Mesenchymal stem cell (in vitro differentiated cells and primary cell): Measurements from ENCODE around the gene TAMALIN.
A peak's percentile ranks its signal among the peaks of the same experiment; 100 is the strongest.

Experiments
- DNase-seq: peaks from one replicate; pipeline ENCODE4 v3.0.0-alpha.2; 2013
- H2AFZ ChIP-seq: one replicate; pipeline ENCODE4 v1.6.1; 2013; ENCODE audit warnings: low read depth, mild to moderate bottlenecking, control low read depth, inconsistent platforms, low read length, moderate library complexity
- H2AK5ac ChIP-seq: 2 replicates; pipeline ENCODE4 v1.6.1; 2013; ENCODE audit warnings: low read length, moderate library complexity, mild to moderate bottlenecking, inconsistent platforms; ENCODE audit not compliant: severe bottlenecking
- H2BK120ac ChIP-seq: one replicate; pipeline ENCODE4 v1.6.1; 2013; ENCODE audit warnings: low read depth, mild to moderate bottlenecking, inconsistent platforms, low read length, moderate library complexity
- H2BK12ac ChIP-seq, 2 experiments: one replicate each; pipeline ENCODE4 v1.6.1; 2013; ENCODE audit warnings: inconsistent platforms in 2 of 2, low read length in 2 of 2, mild to moderate bottlenecking in 2 of 2, moderate library complexity in 2 of 2, control low read depth in 1 of 2
- H2BK15ac ChIP-seq: one replicate; pipeline ENCODE4 v1.6.1; 2013; ENCODE audit warnings: mild to moderate bottlenecking, low read depth, inconsistent platforms; ENCODE audit not compliant: poor library complexity, severe bottlenecking
- H2BK5ac ChIP-seq: 2 replicates; pipeline ENCODE4 v1.6.1; 2013; ENCODE audit warnings: low read depth, mild to moderate bottlenecking, low read length, control low read depth, inconsistent platforms; ENCODE audit not compliant: poor library complexity, severe bottlenecking
- H3K14ac ChIP-seq, 2 experiments: one replicate each; pipeline ENCODE4 v1.6.1; 2013; ENCODE audit warnings: inconsistent platforms in 2 of 2, low read length in 2 of 2, control low read depth in 1 of 2, mild to moderate bottlenecking in 1 of 2, moderate library complexity in 1 of 2
- H3K18ac ChIP-seq, 2 experiments: one replicate each; pipeline ENCODE4 v1.6.1; 2013; ENCODE audit warnings: inconsistent platforms in 2 of 2, low read length in 2 of 2, control low read depth in 1 of 2, low read depth in 1 of 2, mild to moderate bottlenecking in 1 of 2
- H3K23ac ChIP-seq, 2 experiments: one replicate each; pipeline ENCODE4 v1.6.1; 2013; ENCODE audit warnings: inconsistent platforms in 2 of 2, low read length in 2 of 2, mild to moderate bottlenecking in 2 of 2, moderate library complexity in 2 of 2, control low read depth in 1 of 2
- H3K27ac ChIP-seq: 2 replicates; pipeline ENCODE4 v1.5.1; 2013; ENCODE audit warnings: mild to moderate bottlenecking, moderate library complexity, low read length, control low read depth, inconsistent platforms; ENCODE audit not compliant: poor library complexity, severe bottlenecking
- H3K27me3 ChIP-seq, 2 experiments: 2 replicates each; pipeline versions ENCODE4 v1.6.1 to v1.7.0; 2013; ENCODE audit warnings: low read length in 2 of 2, mild to moderate bottlenecking in 2 of 2, moderate library complexity in 2 of 2, control low read depth in 1 of 2, inconsistent platforms in 1 of 2; ENCODE audit not compliant: control insufficient read depth in 1 of 2, insufficient read depth in 1 of 2
- H3K36me3 ChIP-seq, 2 experiments: 2 replicates each; pipeline versions ENCODE4 v1.6.1 to v1.7.0; 2013; ENCODE audit warnings: low read length in 2 of 2, control low read depth in 1 of 2, inconsistent platforms in 1 of 2, low read depth in 1 of 2, mild to moderate bottlenecking in 1 of 2; ENCODE audit not compliant: insufficient read depth in 2 of 2, control insufficient read depth in 1 of 2
- H3K4ac ChIP-seq, 2 experiments: one replicate each; pipeline ENCODE4 v1.6.1; 2013; ENCODE audit warnings: inconsistent platforms in 2 of 2, low read length in 2 of 2, mild to moderate bottlenecking in 2 of 2, moderate library complexity in 2 of 2, control low read depth in 1 of 2, low read depth in 1 of 2
- H3K4me1 ChIP-seq: 2 replicates; pipeline ENCODE4 v1.6.1; 2013; ENCODE audit warnings: low read depth, low read length, control low read depth; ENCODE audit not compliant: control insufficient read depth, insufficient read depth
- H3K4me2 ChIP-seq: 2 replicates; pipeline ENCODE4 v1.6.1; 2013; ENCODE audit warnings: low read length, mild to moderate bottlenecking, inconsistent platforms; ENCODE audit not compliant: poor library complexity, severe bottlenecking
- H3K4me3 ChIP-seq, 2 experiments: 2 replicates each; pipeline versions ENCODE4 v1.5.1 to v1.7.0; 2013; ENCODE audit warnings: low read length in 2 of 2, mild to moderate bottlenecking in 2 of 2, control low read depth in 1 of 2, low read depth in 1 of 2; ENCODE audit not compliant: insufficient read depth in 1 of 2
- H3K79me1 ChIP-seq: replicated peaks from 2 replicates; pipeline ENCODE4 v1.6.1; 2013; ENCODE audit warnings: mild to moderate bottlenecking, control low read depth, low read length, inconsistent platforms; ENCODE audit not compliant: poor library complexity, severe bottlenecking
- H3K9ac ChIP-seq: 2 replicates; pipeline ENCODE4 v1.7.0; 2013; ENCODE audit warnings: mild to moderate bottlenecking, low read length, moderate library complexity
- H3K9me3 ChIP-seq: 2 replicates; pipeline ENCODE4 v1.7.0; 2013; ENCODE audit warnings: mild to moderate bottlenecking, low read length; ENCODE audit not compliant: control insufficient read depth
- H4K8ac ChIP-seq: one replicate; pipeline ENCODE4 v1.6.1; 2013; ENCODE audit warnings: inconsistent platforms, mild to moderate bottlenecking, low read length, moderate library complexity
- H4K91ac ChIP-seq: one replicate; pipeline ENCODE4 v1.6.1; 2013; ENCODE audit warnings: mild to moderate bottlenecking, low read length, inconsistent platforms
- WGBS: methylation state at CpG from one replicate; pipeline ENCODE4 v1.1.7; 2013; ENCODE audit warnings: mixed read lengths; 5-methylcytosine and 5-hydroxymethylcytosine counted together

Gene TAMALIN

GRCh38 chr12:52054231-52054832, 47.6 kb downstream of the TAMALIN start:
- H3K4me1 ChIP-seq: peaks cover 18% of the 10 kb centered on the region

DNA sequence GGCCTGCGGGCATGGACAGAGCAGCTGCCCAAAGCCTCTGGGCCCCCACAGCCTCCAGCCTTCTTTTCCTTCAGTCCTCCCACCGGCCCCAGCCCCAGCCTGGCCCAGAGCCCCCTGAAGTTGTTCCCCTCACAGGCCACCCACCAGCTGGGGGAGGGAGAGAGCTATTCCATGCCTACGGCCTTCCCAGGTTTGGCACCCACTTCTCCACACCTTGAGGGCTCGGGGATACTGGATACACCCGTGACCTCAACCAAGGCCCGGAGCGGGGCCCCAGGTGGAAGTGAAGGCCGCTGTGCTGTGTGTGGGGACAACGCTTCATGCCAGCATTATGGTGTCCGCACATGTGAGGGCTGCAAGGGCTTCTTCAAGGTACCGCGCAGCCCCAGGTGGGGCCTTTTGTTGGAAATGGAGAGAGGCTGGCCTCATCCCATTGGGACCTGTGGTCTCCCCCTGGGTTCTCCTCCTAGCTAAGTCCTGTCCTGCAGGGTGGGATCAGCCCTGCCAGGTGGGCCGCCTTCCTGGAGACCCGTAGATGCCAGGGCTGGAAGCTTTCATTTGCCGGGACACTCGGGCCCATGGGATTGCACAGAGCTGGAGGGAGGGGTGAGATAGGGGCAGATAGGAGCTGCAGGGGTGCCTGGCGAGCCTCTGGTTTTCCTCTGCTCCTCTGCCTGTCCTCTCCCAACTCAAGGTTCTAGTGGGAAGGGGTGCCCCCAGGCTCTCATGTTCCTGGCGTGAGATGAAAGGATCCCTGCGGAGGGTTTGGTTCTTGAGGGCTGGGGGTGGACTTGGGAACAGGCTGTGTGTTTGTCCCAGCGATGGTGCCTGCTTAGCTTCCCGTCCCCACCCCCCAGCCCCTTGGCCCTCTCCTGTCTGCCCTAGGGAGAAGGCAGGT, 48.3 kb downstream of the TAMALIN start:
- peak overlapping the region; percentile 37 for H2BK15ac ChIP-seq
- no peak overlapping the region for H2BK120ac ChIP-seq
- H4K91ac ChIP-seq: no peak overlapping the region
- H3K4me2 ChIP-seq: no peak overlapping the region
- no peaks in the 10 kb centered on the region for H3K27me3 ChIP-seq
- no peak overlapping the region for H3K4ac ChIP-seq
- no peak overlapping the region for H3K18ac ChIP-seq
- no peak overlapping the region for H3K23ac ChIP-seq
- H3K4me1 ChIP-seq: peaks cover 16% of the 10 kb centered on the region
- no peak overlapping the region for H2AK5ac ChIP-seq
- H3K9me3 ChIP-seq: no peaks in the 10 kb centered on the region
- WGBS: 97% methylated on average over 16 of the region's 21 CpGs
- no peak overlapping the region for H2BK12ac ChIP-seq
- no peak overlapping the region for H2AFZ ChIP-seq
- H2BK5ac ChIP-seq: no peak overlapping the region
- peaks cover 0 to 16% of the 10 kb centered on the region in 2 experiments for H3K36me3 ChIP-seq
- H3K27ac ChIP-seq: no peak overlapping the region
- H3K9ac ChIP-seq: no peak overlapping the region
- H3K79me1 ChIP-seq: no peaks in the 10 kb centered on the region
- no peak overlapping the region for H3K14ac ChIP-seq
- H3K4me3 ChIP-seq: no peak overlapping the region
- H4K8ac ChIP-seq: no peak overlapping the region
- DNase-seq: no peak

More at GRCh38 chr12:52054231-52054832, 47.6 kb downstream of the TAMALIN start:
- Histone ChIP-seq H3K4me3 (no peak overlapping the region), H2BK12ac (no peak overlapping the region), H4K8ac (no peak overlapping the region), H2AFZ (no peak overlapping the region), H3K36me3 (peaks cover 0 to 16% of the 10 kb centered on the region in 2 experiments), H2BK15ac (peak overlapping the region; percentile 37), H3K9me3 (no peaks in the 10 kb centered on the region), H3K27me3 (no peaks in the 10 kb centered on the region), H3K27ac (no peak overlapping the region), H3K4ac (no peak overlapping the region), H4K91ac (no peak overlapping the region), H3K79me1 (no peaks in the 10 kb centered on the region), H3K23ac (no peak overlapping the region), H2AK5ac (no peak overlapping the region), H2BK5ac (no peak overlapping the region), H3K14ac (no peak overlapping the region), H3K9ac (no peak overlapping the region), H3K4me2 (no peak overlapping the region), H3K18ac (no peak overlapping the region), H2BK120ac (no peak overlapping the region)
- WGBS: 92% methylated on average over 21 of the region's 21 CpGs
- peak; percentile 27 for DNase-seq

GRCh38 chr12:52055731-52056711, 49.3 kb downstream of the TAMALIN start:
- Histone ChIP-seq H3K9me3 (no peaks in the 10 kb centered on the region), H3K18ac (no peak overlapping the region), H2BK120ac (no peak overlapping the region), H3K9ac (peak overlapping the region; percentile 16), H2BK12ac (no peak overlapping the region), H3K23ac (no peak overlapping the region), H3K4ac (no peak overlapping the region), H2BK5ac (no peak overlapping the region), H3K14ac (no peak overlapping the region), H2BK15ac (no peak overlapping the region), H3K4me3 (no peak overlapping the region), H2AFZ (no peak overlapping the region), H4K91ac (no peak overlapping the region), H4K8ac (peak overlapping the region; percentile 2), H3K27me3 (no peaks in the 10 kb centered on the region), H2AK5ac (no peak overlapping the region), H3K4me2 (no peak overlapping the region), H3K27ac (no peak overlapping the region), H3K4me1 (peaks cover 8% of the 10 kb centered on the region), H3K36me3 (peaks cover 0 to 16% of the 10 kb centered on the region in 2 experiments), H3K79me1 (no peaks in the 10 kb centered on the region)
- peak; percentile 59 for DNase-seq
- WGBS: 92% methylated on average over 25 of the region's 27 CpGs
